Vagina (tissue), 2 donors: ENCODE results near the gene RANBP3. TPM values are rescaled to one million over a fixed set of nuclear protein-coding genes. Genes with fewer than 3 reads are reported as not detected.
"Not testable (repeated sequence)": the region's sequence is repeated elsewhere in the genome, so short reads cannot be mapped to it uniquely, and the experiment has no call there.

Experiments
- DNase-seq, 2 donors: peaks; one replicate each; pipeline ENCODE4 v3.0.0-alpha.2; 2017; ENCODE audit errors: extremely low spot score in 2 of 2
- H3K27ac ChIP-seq: fragments of 200-600 bp; sonication (generic); one replicate; pipeline ENCODE4 v1.5.1; 2019
- H3K27me3 ChIP-seq: fragments of 200-600 bp; sonication (generic); one replicate; pipeline ENCODE4 v1.5.1; 2019
- H3K36me3 ChIP-seq, 2 donors: fragments of 200-600 bp; sonication (generic); one replicate each; pipeline ENCODE4 v1.5.1; 2017 to 2019
- H3K4me1 ChIP-seq: fragments of 200-600 bp; sonication (generic); one replicate; pipeline ENCODE4 v1.5.1; 2019
- H3K4me3 ChIP-seq, 2 donors: fragments of 200-600 bp; sonication (generic); 1 replicate in 1 of 2; 2 replicates in 1 of 2; pipeline ENCODE4 v1.5.1; 2016 to 2019
- H3K9me3 ChIP-seq: fragments of 200-600 bp; sonication (generic); one replicate; pipeline ENCODE4 v1.5.1; 2019
- CTCF ChIP-seq, 3 experiments: fragments of 450-650 bp in 2 of 3; fragments of 200-600 bp in 1 of 3; sonication (generic) in 1 of 3; IDR thresholded peaks; one replicate each; pipeline ENCODE4 v1.5.1; 2017 to 2019; ENCODE audit warnings: antibody characterized with exemption in 3 of 3, mild to moderate bottlenecking in 2 of 3, moderate library complexity in 2 of 3
- POLR2A ChIP-seq, 2 donors: fragments of 450-650 bp; IDR thresholded peaks; one replicate each; pipeline ENCODE4 v1.6.1; 2017; ENCODE audit warnings: antibody characterized with exemption in 2 of 2, mild to moderate bottlenecking in 2 of 2, moderate library complexity in 2 of 2
- POLR2AphosphoS5 ChIP-seq, 2 donors: sonication (generic); formaldehyde crosslinking; IDR thresholded peaks; one replicate each; pipeline ENCODE4 v1.9.0; 2017; ENCODE audit warnings: antibody characterized with exemption in 2 of 2, mild to moderate bottlenecking in 2 of 2, low read depth in 1 of 2; ENCODE audit not compliant: insufficient read depth in 1 of 2
- intact Hi-C: fragments of 100-400 bp; cut with DNase I; formaldehyde crosslinking; loops from one replicate; pipeline ENCODE4 v1.15.1; 2023
- total RNA-seq: library from RNA; depleted of rRNA; stranded (reverse); fragments of >200 nt; gene quantifications from one replicate; pipeline ENCODE4 v1.2.3, GENCODE V29; 2016

The RANBP3 gene
- total RNA-seq, 1 donor from 2014 or later = 110 TPM

- intact Hi-C loops = no loop called here
- H3K27me3 ChIP-seq = no peaks in the 10 kb centered on the region
- no peaks in the 10 kb centered on the region for H3K36me3 ChIP-seq
- no peak overlapping the region for H3K4me3 ChIP-seq
- H3K4me1 ChIP-seq = peaks cover 92% of the 10 kb centered on the region
- no peaks in the 10 kb centered on the region for H3K9me3 ChIP-seq
- TF ChIP-seq POLR2AphosphoS5 (IDR thresholded peaks at IDR 0.05; ENCODE audit: insufficient read depth in 1 of 2, low read depth in 1 of 2) = peak; percentile 24 to 36
- TF ChIP-seq CTCF (IDR thresholded peaks at IDR 0.05) = no peak
- no peak for DNase-seq
- peak overlapping the region; percentile 54 for H3K27ac ChIP-seq
These were observed 15.7 kb downstream of the RANBP3 start for GRCh38 chr19:5961969-5962945.

GRCh38 chr19:5961641-5961968 is 16.3 kb downstream of the RANBP3 start:
- peaks cover 86% of the 10 kb centered on the region for H3K4me1 ChIP-seq
- H3K9me3 ChIP-seq, DNase-seq, H3K27me3 ChIP-seq, intact Hi-C loops, H3K4me3 ChIP-seq, H3K36me3 ChIP-seq: not testable (repeated sequence)
- H3K27ac ChIP-seq = peak overlapping the region; percentile 54

- Histone ChIP-seq H3K4me3 (no peak overlapping the region), H3K36me3 (no peaks in the 10 kb centered on the region), H3K4me1 (peaks cover 77% of the 10 kb centered on the region), H3K9me3 (no peaks in the 10 kb centered on the region), H3K27me3 (no peaks in the 10 kb centered on the region), H3K27ac (peak overlapping the region; percentile 15)
- intact Hi-C loops = no loop called here
- TF ChIP-seq POLR2AphosphoS5 (IDR thresholded peaks at IDR 0.05; ENCODE audit: insufficient read depth in 1 of 2, low read depth in 1 of 2) = no peak
- no peak for DNase-seq
These were observed 17.6 kb downstream of the RANBP3 start for GRCh38 chr19:5960005-5961001.

- Histone ChIP-seq H3K27ac (no peak overlapping the region), H3K4me3 (no peak overlapping the region), H3K27me3 (no peaks in the 10 kb centered on the region), H3K4me1 (peaks cover 80% of the 10 kb centered on the region), H3K36me3 (no peaks in the 10 kb centered on the region), H3K9me3 (no peaks in the 10 kb centered on the region)
- no peak for TF ChIP-seq POLR2AphosphoS5 (IDR thresholded peaks at IDR 0.05; ENCODE audit: insufficient read depth in 1 of 2, low read depth in 1 of 2)
- TF ChIP-seq POLR2A (IDR thresholded peaks at IDR 0.05) = no peak
- no peak for TF ChIP-seq CTCF (IDR thresholded peaks at IDR 0.05)
- no peak for DNase-seq
- intact Hi-C loops = no loop called here
These were observed 18.5 kb downstream of the RANBP3 start for GRCh38 chr19:5959260-5960004.

- TF ChIP-seq CTCF (IDR thresholded peaks at IDR 0.05) (no peak), POLR2A (IDR thresholded peaks at IDR 0.05) (no peak), POLR2AphosphoS5 (IDR thresholded peaks at IDR 0.05; ENCODE audit: insufficient read depth in 1 of 2, low read depth in 1 of 2) (no peak)
- peaks cover 80% of the 10 kb centered on the region for H3K4me1 ChIP-seq
- no peak for DNase-seq
These were observed 19.2 kb downstream of the RANBP3 start for GRCh38 chr19:5958851-5959122.

More at GRCh38 chr19:5958851-5959122, 19.2 kb downstream of the RANBP3 start:
- no peak overlapping the region for H3K4me3 ChIP-seq
- intact Hi-C loops = no loop called here
- no peaks in the 10 kb centered on the region for H3K9me3 ChIP-seq
- H3K27ac ChIP-seq = no peak overlapping the region
- no peaks in the 10 kb centered on the region for H3K36me3 ChIP-seq
- H3K27me3 ChIP-seq = no peaks in the 10 kb centered on the region
